Epithelial cell of alveolus of lung (primary cell): ENCODE data around the gene PIK3CD. TPM values are rescaled to one million over a fixed set of nuclear protein-coding genes. Genes with fewer than 3 reads are reported as not detected.

Experiments
- total RNA-seq: library from RNA; depleted of rRNA; stranded (reverse); fragments of >200 nt; gene quantifications from 2 replicates; pipeline ENCODE4 v1.2.1, GENCODE V29; 2015

The PIK3CD gene
- total RNA-seq, result 6.8 and 20.3 TPM in 2 replicates

GRCh38 chr1:9651565-9652378, at the start of gene PIK3CD:
PIK3CD (plus strand) TSS chr1:9651731; CDS start chr1:9710456, 58,725 bp downstream.

Other genes with a start within 250 kb of the PIK3CD start
- 4.6 and 6.7 TPM in 2 replicates for gene SLC25A33, start 112.3 kb upstream of the PIK3CD start, total RNA-seq
- gene TMEM201, start 62.8 kb upstream of the PIK3CD start, total RNA-seq, result 8.2 and 9.4 TPM in 2 replicates
- 73.6 and 81.2 TPM in 2 replicates for gene CLSTN1, start 172.2 kb downstream of the PIK3CD start, total RNA-seq